Keratinocyte (primary cell): Measurements from ENCODE around the gene VAV1.

Experiments used
- EZH2 ChIP-seq: IDR thresholded peaks from one replicate; pipeline ENCODE4 v1.6.1; 2012; ENCODE audit warnings: inconsistent platforms, mild to moderate bottlenecking, low read length, moderate library complexity
- TF ChIP-seq, protein P1 (sequence below), 3 experiments: IDR thresholded peaks in 1 of 3; conservative IDR thresholded peaks in 1 of 3; optimal IDR thresholded peaks in 1 of 3; 2 replicates in 2 of 3; 3 replicates in 1 of 3; pipeline versions ENCODE3 to v1.5.1; 2011; ENCODE audit warnings: low read length in 3 of 3, mild to moderate bottlenecking in 3 of 3, moderate library complexity in 2 of 3, control low read depth in 1 of 3, inconsistent platforms in 1 of 3; ENCODE audit not compliant: insufficient read depth in 2 of 3; ENCODE audit errors: extremely low read depth in 1 of 3

DNA sequence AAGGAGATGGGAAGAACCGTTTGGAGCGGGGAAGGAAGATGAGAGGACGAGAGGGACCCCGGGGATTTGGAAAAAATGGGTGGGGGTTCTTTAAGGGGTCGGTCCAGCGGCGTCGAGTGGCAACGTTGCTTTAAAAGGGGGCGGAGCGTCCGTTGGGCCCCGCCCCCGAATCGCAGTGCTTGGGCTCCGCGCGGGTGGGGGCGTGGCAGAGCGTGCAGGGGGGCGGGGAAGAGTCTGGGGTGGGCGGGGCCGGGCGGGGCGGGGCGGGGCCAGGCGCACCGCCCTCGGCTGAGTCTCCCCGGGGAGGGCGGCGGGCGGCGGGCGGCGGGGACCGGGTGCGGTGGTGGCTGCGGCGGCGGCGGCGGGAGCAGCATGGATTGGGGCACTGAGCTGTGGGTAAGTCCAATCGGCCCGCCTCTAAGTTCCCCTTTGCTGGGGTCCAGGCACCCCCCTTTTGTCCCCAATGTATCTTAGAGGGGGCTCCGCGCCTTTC is 33.1 kb upstream of the VAV1 start, which contains the start of gene TRIP10:
- TF ChIP-seq, protein P1, sequence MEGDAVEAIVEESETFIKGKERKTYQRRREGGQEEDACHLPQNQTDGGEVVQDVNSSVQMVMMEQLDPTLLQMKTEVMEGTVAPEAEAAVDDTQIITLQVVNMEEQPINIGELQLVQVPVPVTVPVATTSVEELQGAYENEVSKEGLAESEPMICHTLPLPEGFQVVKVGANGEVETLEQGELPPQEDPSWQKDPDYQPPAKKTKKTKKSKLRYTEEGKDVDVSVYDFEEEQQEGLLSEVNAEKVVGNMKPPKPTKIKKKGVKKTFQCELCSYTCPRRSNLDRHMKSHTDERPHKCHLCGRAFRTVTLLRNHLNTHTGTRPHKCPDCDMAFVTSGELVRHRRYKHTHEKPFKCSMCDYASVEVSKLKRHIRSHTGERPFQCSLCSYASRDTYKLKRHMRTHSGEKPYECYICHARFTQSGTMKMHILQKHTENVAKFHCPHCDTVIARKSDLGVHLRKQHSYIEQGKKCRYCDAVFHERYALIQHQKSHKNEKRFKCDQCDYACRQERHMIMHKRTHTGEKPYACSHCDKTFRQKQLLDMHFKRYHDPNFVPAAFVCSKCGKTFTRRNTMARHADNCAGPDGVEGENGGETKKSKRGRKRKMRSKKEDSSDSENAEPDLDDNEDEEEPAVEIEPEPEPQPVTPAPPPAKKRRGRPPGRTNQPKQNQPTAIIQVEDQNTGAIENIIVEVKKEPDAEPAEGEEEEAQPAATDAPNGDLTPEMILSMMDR (optimal IDR thresholded peaks at IDR 0.05 in 1 of 3, IDR thresholded peaks at IDR 0.05 in 1 of 3, conservative IDR thresholded peaks at IDR 0.05 in 1 of 3; ENCODE audit: extremely low read depth in 1 of 3, insufficient read depth in 2 of 3, low read length in 3 of 3), result no peak
- no peak for TF ChIP-seq EZH2
